ENCODE data around the gene COL6A2. TPM values are rescaled to one million over a fixed set of nuclear protein-coding genes. Genes with fewer than 3 reads are reported as not detected.
A peak's percentile ranks its signal among the peaks of the same experiment; 100 is the strongest.
"Not testable (repeated sequence)": the region's sequence is repeated elsewhere in the genome, so short reads cannot be mapped to it uniquely, and the experiment has no call there.

The COL6A2 gene
- total and polyA plus RNA-seq, 2 experiments from 2014 or later: 509 to 832 TPM

- WGBS (ENCODE audit: low lambda C conversion rate, missing lambda C conversion rate): 80% methylated on average over 29 of the region's 29 CpGs
- Histone ChIP-seq H3K79me2 (no peaks in the 10 kb centered on the region), H3K27me3 (no peaks in the 10 kb centered on the region), H3K4me3 (no peak overlapping the region), H3K4me2 (no peak overlapping the region), H4K20me1 (ENCODE audit: insufficient read depth, poor library complexity, severe bottlenecking) (no peaks in the 10 kb centered on the region), H2AFZ (no peak overlapping the region), H3K4me1 (ENCODE audit: insufficient read depth) (peaks cover 26% of the 10 kb centered on the region), H3K27ac (peak overlapping the region; percentile 78), H3K9me2 (replicated peaks; ENCODE audit: insufficient read depth) (no peaks in the 10 kb centered on the region), H3K9me3 (ENCODE audit: low read depth) (no peaks in the 10 kb centered on the region), H3K36me3 (replicated peaks; ENCODE audit: insufficient read depth, low read depth) (no peaks in the 10 kb centered on the region)
- no peak for DNase-seq (ENCODE audit: low spot score)
- TF ChIP-seq EZH2phosphoT487 (IDR thresholded peaks at IDR 0.05; ENCODE audit: low read depth, severe bottlenecking, unreplicated experiment): no peak
- no peak for TF ChIP-seq CTCF (IDR thresholded peaks at IDR 0.05; ENCODE audit: poor library complexity)
- no peak for TF ChIP-seq EZH2 (IDR thresholded peaks at IDR 0.05; ENCODE audit: borderline replicate concordance)
Observed at GRCh38 chr21:46083791-46084561, 13.9 kb upstream of the COL6A2 start.

GRCh38 chr21:46084709-46085108, 13.2 kb upstream of the COL6A2 start:
- Histone ChIP-seq H3K36me3 (replicated peaks; ENCODE audit: insufficient read depth, low read depth) (no peaks in the 10 kb centered on the region), H2AFZ (no peak overlapping the region), H3K4me2 (no peak overlapping the region), H3K27ac (no peak overlapping the region), H3K27me3 (no peaks in the 10 kb centered on the region), H4K20me1 (ENCODE audit: insufficient read depth, poor library complexity, severe bottlenecking) (no peaks in the 10 kb centered on the region), H3K4me1 (ENCODE audit: insufficient read depth) (peaks cover 18% of the 10 kb centered on the region), H3K79me2 (no peaks in the 10 kb centered on the region), H3K9me3 (ENCODE audit: low read depth) (no peaks in the 10 kb centered on the region), H3K9me2 (replicated peaks; ENCODE audit: insufficient read depth) (no peaks in the 10 kb centered on the region), H3K4me3 (no peak overlapping the region)
- DNase-seq (ENCODE audit: low spot score): no peak
- WGBS (ENCODE audit: low lambda C conversion rate, missing lambda C conversion rate): 96% methylated on average over 10 of the region's 10 CpGs
- TF ChIP-seq EZH2phosphoT487 (IDR thresholded peaks at IDR 0.05; ENCODE audit: low read depth, severe bottlenecking, unreplicated experiment) (no peak), EZH2 (IDR thresholded peaks at IDR 0.05; ENCODE audit: borderline replicate concordance) (no peak), CTCF (IDR thresholded peaks at IDR 0.05; ENCODE audit: poor library complexity) (no peak)

GRCh38 chr21:46085259-46085658, 12.7 kb upstream of the COL6A2 start:
- H3K4me3 ChIP-seq: not testable (repeated sequence)

GRCh38 chr21:46087641-46088040, 10.3 kb upstream of the COL6A2 start:
- Histone ChIP-seq H3K27ac (no peak overlapping the region), H3K27me3 (no peaks in the 10 kb centered on the region), H3K9me2 (replicated peaks; ENCODE audit: insufficient read depth) (no peaks in the 10 kb centered on the region), H3K36me3 (replicated peaks; ENCODE audit: insufficient read depth, low read depth) (no peaks in the 10 kb centered on the region), H4K20me1 (ENCODE audit: insufficient read depth, poor library complexity, severe bottlenecking) (no peaks in the 10 kb centered on the region), H3K9me3 (ENCODE audit: low read depth) (no peaks in the 10 kb centered on the region), H3K4me2 (no peak overlapping the region), H2AFZ (no peak overlapping the region), H3K79me2 (no peaks in the 10 kb centered on the region), H3K4me1 (ENCODE audit: insufficient read depth) (peaks cover 12% of the 10 kb centered on the region), H3K4me3 (no peak overlapping the region)
- TF ChIP-seq EZH2phosphoT487 (IDR thresholded peaks at IDR 0.05; ENCODE audit: low read depth, severe bottlenecking, unreplicated experiment) (no peak), EZH2 (IDR thresholded peaks at IDR 0.05; ENCODE audit: borderline replicate concordance) (no peak), CTCF (IDR thresholded peaks at IDR 0.05; ENCODE audit: poor library complexity) (no peak)
- WGBS (ENCODE audit: low lambda C conversion rate, missing lambda C conversion rate): 91% methylated on average over 1 of the region's 1 CpG
- no peak for DNase-seq (ENCODE audit: low spot score)

More at GRCh38 chr21:46085259-46085658, 12.7 kb upstream of the COL6A2 start:
- 100% methylated on average over 1 of the region's 5 CpGs for WGBS (ENCODE audit: low lambda C conversion rate, missing lambda C conversion rate)
- not testable (repeated sequence) for H3K79me2 ChIP-seq; H3K27ac ChIP-seq; DNase-seq (ENCODE audit: low spot score); H3K27me3 ChIP-seq; H3K36me3 ChIP-seq (replicated peaks; ENCODE audit: insufficient read depth, low read depth); H3K9me2 ChIP-seq (replicated peaks; ENCODE audit: insufficient read depth); H3K9me3 ChIP-seq (ENCODE audit: low read depth); H3K4me2 ChIP-seq; H4K20me1 ChIP-seq (ENCODE audit: insufficient read depth, poor library complexity, severe bottlenecking); H2AFZ ChIP-seq
- H3K4me1 ChIP-seq (ENCODE audit: insufficient read depth): peaks cover 13% of the 10 kb centered on the region
